Smooth muscle cell of the umbilical artery (primary cell): ENCODE data around the gene MIPOL1. TPM values are rescaled to one million over a fixed set of nuclear protein-coding genes. Genes with fewer than 3 reads are reported as not detected.

Experiments used
- total RNA-seq: library from RNA; depleted of rRNA; stranded (reverse); fragments of >200 nt; gene quantifications from 2 replicates; pipeline ENCODE4 v1.2.3, GENCODE V29; 2014

The MIPOL1 gene, protein sequence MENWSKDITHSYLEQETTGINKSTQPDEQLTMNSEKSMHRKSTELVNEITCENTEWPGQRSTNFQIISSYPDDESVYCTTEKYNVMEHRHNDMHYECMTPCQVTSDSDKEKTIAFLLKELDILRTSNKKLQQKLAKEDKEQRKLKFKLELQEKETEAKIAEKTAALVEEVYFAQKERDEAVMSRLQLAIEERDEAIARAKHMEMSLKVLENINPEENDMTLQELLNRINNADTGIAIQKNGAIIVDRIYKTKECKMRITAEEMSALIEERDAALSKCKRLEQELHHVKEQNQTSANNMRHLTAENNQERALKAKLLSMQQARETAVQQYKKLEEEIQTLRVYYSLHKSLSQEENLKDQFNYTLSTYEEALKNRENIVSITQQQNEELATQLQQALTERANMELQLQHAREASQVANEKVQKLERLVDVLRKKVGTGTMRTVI
- 16.0 and 18.7 TPM in 2 replicates for total RNA-seq

DNA sequence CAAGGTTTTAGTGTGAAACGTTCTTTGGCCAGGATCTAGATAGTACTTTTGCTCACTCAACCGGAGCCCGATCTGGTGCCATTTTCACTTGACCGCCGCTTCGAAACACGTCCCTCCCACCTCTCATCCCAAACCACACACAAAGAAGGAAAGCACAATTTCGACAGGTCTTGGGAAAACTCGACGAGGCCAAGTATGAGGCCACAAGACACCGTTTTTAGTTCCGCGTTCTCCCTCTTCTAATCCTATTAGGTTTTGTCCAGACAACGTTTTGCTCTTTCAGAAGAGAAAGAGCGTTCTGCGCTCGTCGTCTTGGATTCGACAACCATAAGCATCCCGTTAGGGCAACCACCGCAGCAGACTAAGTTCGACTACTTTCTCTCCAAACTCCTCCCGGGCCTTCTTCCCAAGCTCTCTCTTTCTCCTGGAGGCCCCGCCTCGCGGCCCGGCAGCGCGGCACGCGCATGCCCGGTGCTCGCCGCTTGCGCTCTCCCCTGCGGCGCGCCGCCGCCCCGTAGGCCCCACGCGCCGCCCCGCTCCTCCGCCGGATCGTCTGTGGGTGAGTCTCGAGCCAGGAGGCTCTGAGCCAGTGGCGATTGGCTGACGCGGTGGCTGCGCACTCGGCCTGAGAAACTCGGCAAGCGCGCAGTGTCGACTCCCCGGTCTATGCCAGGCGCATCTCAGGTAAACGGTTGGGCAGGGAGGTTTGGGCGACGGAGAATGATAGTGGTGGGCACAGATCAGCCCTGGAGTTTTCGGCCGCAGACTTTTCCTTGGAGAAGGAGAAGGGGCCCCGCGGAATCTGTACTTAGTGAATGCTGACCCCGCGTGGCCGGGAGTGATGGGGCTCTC lies at the start of gene MIPOL1:
Gene MIPOL1 (plus strand): TSS at position 517 of the 852 bp plus-strand sequence. CDS start 49,952 bp downstream, outside the sequence.

GRCh38 chr14:37172024-37172869 lies 25.5 kb upstream of the MIPOL1 start, which contains the start of gene SLC25A21:
TSS of gene SLC25A21 (minus strand) at chr14:37172606.

DNA sequence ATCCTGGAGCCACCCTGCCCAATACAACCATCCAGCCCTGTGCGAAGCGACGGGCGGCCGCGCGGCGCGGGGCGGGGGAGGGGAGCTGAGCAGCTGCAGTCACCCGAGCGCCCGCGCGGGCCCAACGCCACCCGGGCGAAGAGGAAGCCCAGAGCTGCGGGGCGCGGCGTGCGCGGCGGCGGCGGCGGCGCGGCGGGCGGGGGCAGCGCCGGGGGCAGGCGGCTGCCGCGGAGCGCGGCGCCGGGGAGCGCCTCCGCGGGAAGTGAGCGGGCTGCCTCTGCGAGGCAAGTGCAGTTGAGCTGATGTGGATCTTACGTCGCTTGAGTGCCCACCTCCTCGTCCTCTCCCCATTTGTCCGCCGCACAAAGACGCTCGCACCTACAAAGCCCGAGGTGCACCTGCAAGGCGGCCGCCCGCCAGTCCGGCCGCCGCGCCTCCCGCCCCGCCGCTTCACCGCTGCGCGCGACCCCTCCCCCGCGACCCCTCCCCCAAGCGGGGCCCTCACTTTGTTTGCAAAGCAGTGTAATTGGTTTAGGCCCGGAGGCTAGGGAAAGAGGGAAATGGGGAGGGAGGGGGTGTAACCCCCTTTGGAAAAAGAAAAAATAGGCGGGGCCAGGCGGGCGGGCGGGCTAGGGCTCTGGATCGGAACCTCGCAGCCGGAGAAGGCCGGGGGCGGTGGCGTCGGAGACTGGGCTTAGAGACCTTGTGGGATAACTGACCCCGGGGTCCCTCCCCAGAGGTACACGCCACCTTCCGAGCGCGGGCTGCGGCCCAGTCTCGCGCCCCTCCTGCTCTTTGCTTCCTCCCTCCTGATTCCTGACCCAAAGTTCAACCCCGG lies 397.5 kb downstream of the MIPOL1 start, which contains the start of the genes FOXA1 and TTC6:
Gene FOXA1 (minus strand): TSS at position 279 of the 838 bp plus-strand sequence. CDS start 277 bp downstream, at position 2.
Gene TTC6 (plus strand): TSS at position 659 of the 838 bp plus-strand sequence. CDS start 26,436 bp downstream, outside the sequence.

Other genes with a start within 250 kb of the MIPOL1 start
- gene SLC25A21, start 25.3 kb upstream of the MIPOL1 start, total RNA-seq = 0.51 and 0.89 TPM in 2 replicates